Parathyroid adenoma (tissue), 2 donors: ENCODE measurements around the gene METTL1.
A peak's percentile ranks its signal among the peaks of the same experiment; 100 is the strongest.

Experiments used
- H2AFZ ChIP-seq: fragments of 300-600 bp; sonication (generic); one replicate; pipeline ENCODE4 v1.7.0; 2017; ENCODE audit warnings: antibody characterized with exemption, mild to moderate bottlenecking
- H3K27ac ChIP-seq: fragments of 300-600 bp; sonication (generic); one replicate; pipeline ENCODE4 v1.7.0; 2017
- H3K27me3 ChIP-seq: fragments of 300-600 bp; sonication (generic); one replicate; pipeline ENCODE4 v1.7.0; 2017; ENCODE audit warnings: low read length; ENCODE audit not compliant: control insufficient read depth, insufficient read depth
- H3K36me3 ChIP-seq: fragments of 300-600 bp; sonication (generic); one replicate; pipeline ENCODE4 v1.7.0; 2017; ENCODE audit warnings: low read length; ENCODE audit not compliant: control insufficient read depth, insufficient read depth
- H3K4me1 ChIP-seq: fragments of 300-600 bp; sonication (generic); one replicate; pipeline ENCODE4 v1.7.0; 2017; ENCODE audit warnings: control low read depth
- H3K4me2 ChIP-seq: fragments of 300-600 bp; sonication (generic); one replicate; pipeline ENCODE4 v1.7.0; 2017; ENCODE audit warnings: low read length
- H3K4me3 ChIP-seq: fragments of 300-600 bp; sonication (generic); one replicate; pipeline ENCODE4 v1.7.0; 2017; ENCODE audit warnings: low read depth, low read length
- H3K79me2 ChIP-seq: fragments of 300-600 bp; sonication (generic); one replicate; pipeline ENCODE4 v1.7.0; 2017; ENCODE audit warnings: control low read depth
- H3K9ac ChIP-seq: fragments of 300-600 bp; sonication (generic); one replicate; pipeline ENCODE4 v1.7.0; 2017; ENCODE audit warnings: mild to moderate bottlenecking
- H3K9me3 ChIP-seq: fragments of 300-600 bp; sonication (generic); one replicate; pipeline ENCODE4 v1.7.0; 2017; ENCODE audit warnings: low read length; ENCODE audit not compliant: control insufficient read depth
- CTCF ChIP-seq: fragments of 300-600 bp; sonication (generic); IDR thresholded peaks from one replicate; pipeline ENCODE4 v1.7.0; 2017; ENCODE audit warnings: antibody characterized with exemption, mild to moderate bottlenecking
- donor health status: primary hyperparathyroidism.

Gene METTL1

GRCh38 chr12:57782608-57783465, 10.9 kb upstream of the METTL1 start, which contains the start of gene TSFM:
TSS of gene TSFM (plus strand) at chr12:57782787. CDS start at chr12:57782802, 15 bp downstream.
- Histone ChIP-seq H3K4me2 (peak within 1 kb of the TSS; percentile 75), H3K4me3 (peak within 1 kb of the TSS; percentile 84), H3K27ac (peak within 1 kb of the TSS; percentile 42), H3K27me3 (no peaks in the 10 kb centered on the region), H3K36me3 (no peaks in the 10 kb centered on the region), H3K9me3 (no peaks in the 10 kb centered on the region), H3K79me2 (peaks cover 14% of the 10 kb centered on the region), H3K9ac (peak within 1 kb of the TSS; percentile 81), H3K4me1 (peaks cover 9% of the 10 kb centered on the region), H2AFZ (peak within 1 kb of the TSS; percentile 92)
- TF ChIP-seq CTCF, result peak; percentile 97

DNA sequence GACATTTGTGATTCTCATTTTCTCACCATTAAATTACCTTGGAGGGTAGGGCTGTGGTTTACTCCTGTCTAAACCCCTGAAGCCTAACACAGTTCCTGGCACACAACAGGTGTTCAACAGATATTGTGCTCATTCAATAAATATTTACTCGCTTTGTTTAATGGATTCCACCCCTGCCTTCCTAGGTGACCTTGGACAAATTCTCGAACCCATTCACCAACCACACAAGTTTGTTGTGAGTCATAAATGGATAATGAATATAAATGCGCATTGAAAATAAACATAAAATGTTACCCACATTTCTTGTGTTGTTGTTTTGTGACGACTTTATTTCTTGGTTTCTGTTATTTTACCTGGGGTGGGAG, 10.3 kb upstream of the METTL1 start:
- H3K9me3 ChIP-seq, result no peaks in the 10 kb centered on the region
- peak overlapping the region; percentile 84 for H3K4me3 ChIP-seq
- no peaks in the 10 kb centered on the region for H3K27me3 ChIP-seq
- no peak overlapping the region for H3K4me2 ChIP-seq
- peak overlapping the region; percentile 92 for H2AFZ ChIP-seq
- TF ChIP-seq CTCF, result no peak
- no peak overlapping the region for H3K9ac ChIP-seq
- peaks cover 14% of the 10 kb centered on the region for H3K79me2 ChIP-seq
- peaks cover 9% of the 10 kb centered on the region for H3K4me1 ChIP-seq
- H3K27ac ChIP-seq, result peak overlapping the region; percentile 42
- no peaks in the 10 kb centered on the region for H3K36me3 ChIP-seq

DNA sequence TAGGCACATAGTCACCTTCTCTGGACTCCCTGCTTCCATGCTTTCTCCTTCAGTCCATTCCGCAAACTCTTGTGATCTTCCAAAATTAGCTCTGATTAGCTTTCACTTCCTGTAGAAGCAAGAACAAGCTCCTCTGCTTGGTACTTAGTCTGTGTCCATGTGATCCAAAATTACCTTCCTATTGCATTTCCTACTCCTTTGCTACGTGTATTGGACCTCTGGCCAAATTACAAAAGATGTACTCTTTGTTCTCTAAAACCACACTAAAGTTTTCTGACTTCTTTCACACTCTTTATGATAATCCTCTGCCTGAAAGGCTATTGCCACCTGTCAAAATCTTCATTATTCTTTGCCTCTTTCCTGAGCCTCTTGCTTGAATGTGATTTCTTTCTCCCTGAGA, 9.9 kb upstream of the METTL1 start:
- H3K9ac ChIP-seq, result no peak overlapping the region

GRCh38 chr12:57781244-57781643, 9.3 kb upstream of the METTL1 start:
- Histone ChIP-seq H3K27me3 (no peaks in the 10 kb centered on the region), H3K9me3 (no peaks in the 10 kb centered on the region), H3K4me2 (no peak overlapping the region), H3K4me3 (no peak overlapping the region), H3K27ac (no peak overlapping the region), H2AFZ (no peak overlapping the region), H3K4me1 (peaks cover 9% of the 10 kb centered on the region), H3K9ac (no peak overlapping the region), H3K36me3 (no peaks in the 10 kb centered on the region), H3K79me2 (peaks cover 14% of the 10 kb centered on the region)
- TF ChIP-seq CTCF, result no peak

More for the DNA sequence above, 9.9 kb upstream of the METTL1 start:
- H3K27me3 ChIP-seq, result no peaks in the 10 kb centered on the region
- H3K4me1 ChIP-seq, result peaks cover 9% of the 10 kb centered on the region
- no peaks in the 10 kb centered on the region for H3K36me3 ChIP-seq
- no peak overlapping the region for H3K4me3 ChIP-seq
- H3K4me2 ChIP-seq, result no peak overlapping the region
- H3K79me2 ChIP-seq, result peaks cover 14% of the 10 kb centered on the region
- no peaks in the 10 kb centered on the region for H3K9me3 ChIP-seq
- TF ChIP-seq CTCF, result no peak
- H2AFZ ChIP-seq, result no peak overlapping the region
- H3K27ac ChIP-seq, result no peak overlapping the region
